ENCODE results near the gene GNAQ. TPM values are rescaled to one million over a fixed set of nuclear protein-coding genes. Genes with fewer than 3 reads are reported as not detected.

GNAQ gene
- total and polyA plus RNA-seq, 2 of the 4 experiments (the other 2 are of a cell fraction) = 23.1 to 50.7 TPM

GRCh38 chr9:77738932-77739331 lies 292.7 kb downstream of the GNAQ start:
- H4K8ac ChIP-seq (ENCODE audit: low read depth in 2 of 2, low read length in 2 of 2) = no peak overlapping the region
- no peak overlapping the region for H2AK9ac ChIP-seq (replicated peaks; ENCODE audit: low read depth, low read length, poor library complexity)
- no peak overlapping the region for H4K91ac ChIP-seq (ENCODE audit: insufficient read depth, low read depth, low read length)
- H3K56ac ChIP-seq (ENCODE audit: extremely low read depth, insufficient read depth, low read length) = no peak overlapping the region
- no peak overlapping the region for H3K14ac ChIP-seq (replicated peaks; ENCODE audit: low read depth, low read length)
- no peak overlapping the region for H3K18ac ChIP-seq (ENCODE audit: low read depth, low read length)
- no CpG with 5 or more reads among the region's 4 CpGs for WGBS, 2 experiments (ENCODE audit: extremely low coverage in 2 of 2, insufficient read length in 1 of 2)
- no peak overlapping the region for H3K9ac ChIP-seq (ENCODE audit: low read depth, low read length)
- no peak overlapping the region for H2BK120ac ChIP-seq (ENCODE audit: low read depth, low read length)
- H3K4me1 ChIP-seq (ENCODE audit: control insufficient read depth, insufficient read depth, low read length) = peaks cover 7% of the 10 kb centered on the region
- H2BK15ac ChIP-seq (ENCODE audit: low read depth, low read length) = no peak overlapping the region
- dilution Hi-C loops (cut with HindIII; ENCODE audit: low sequenced_read_pairs, unreplicated experiment) (no loop called here), in situ Hi-C loops (cut with MboI; ENCODE audit: low sequenced_read_pairs) (no loop called here), intact Hi-C loops (cut with micrococcal nuclease) (no loop called here)
- TF ChIP-seq RAD21 (IDR thresholded peaks at IDR 0.05; ENCODE audit: low read length) (no peak), BHLHE40 (IDR thresholded peaks at IDR 0.05; ENCODE audit: low read depth, low read length) (no peak), SMC3 (IDR thresholded peaks at IDR 0.05; ENCODE audit: low read depth, low read length) (no peak), MAFK (IDR thresholded peaks at IDR 0.05; ENCODE audit: low read depth, low read length) (no peak), CTCF (conservative IDR thresholded peaks at IDR 0.05; ENCODE audit: low read depth, low read length) (no peak), RFX5 (IDR thresholded peaks at IDR 0.05; ENCODE audit: low read depth, low read length) (no peak), NFE2L2 (IDR thresholded peaks at IDR 0.05; ENCODE audit: low read depth, low read length) (no peak), MAZ (IDR thresholded peaks at IDR 0.05; ENCODE audit: borderline replicate concordance, low read depth, low read length) (no peak), CHD1 (IDR thresholded peaks at IDR 0.05; ENCODE audit: low read depth, low read length) (no peak), MXI1 (IDR thresholded peaks at IDR 0.05; ENCODE audit: borderline replicate concordance, low read depth, low read length) (no peak), CEBPB (IDR thresholded peaks at IDR 0.05; ENCODE audit: low read depth, low read length) (no peak), POLR2A (IDR thresholded peaks at IDR 0.05; ENCODE audit: low read depth, low read length) (no peak), RCOR1 (IDR thresholded peaks at IDR 0.05; ENCODE audit: insufficient replicate concordance, low read length) (no peak), FOS (IDR thresholded peaks at IDR 0.05; ENCODE audit: low read depth, low read length) (no peak)
- TF ChIP-seq, protein P1, sequence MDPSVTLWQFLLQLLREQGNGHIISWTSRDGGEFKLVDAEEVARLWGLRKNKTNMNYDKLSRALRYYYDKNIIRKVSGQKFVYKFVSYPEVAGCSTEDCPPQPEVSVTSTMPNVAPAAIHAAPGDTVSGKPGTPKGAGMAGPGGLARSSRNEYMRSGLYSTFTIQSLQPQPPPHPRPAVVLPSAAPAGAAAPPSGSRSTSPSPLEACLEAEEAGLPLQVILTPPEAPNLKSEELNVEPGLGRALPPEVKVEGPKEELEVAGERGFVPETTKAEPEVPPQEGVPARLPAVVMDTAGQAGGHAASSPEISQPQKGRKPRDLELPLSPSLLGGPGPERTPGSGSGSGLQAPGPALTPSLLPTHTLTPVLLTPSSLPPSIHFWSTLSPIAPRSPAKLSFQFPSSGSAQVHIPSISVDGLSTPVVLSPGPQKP (IDR thresholded peaks at IDR 0.05; ENCODE audit: borderline replicate concordance, low read depth, low read length) = no peak
- TF ChIP-seq, protein P2, sequence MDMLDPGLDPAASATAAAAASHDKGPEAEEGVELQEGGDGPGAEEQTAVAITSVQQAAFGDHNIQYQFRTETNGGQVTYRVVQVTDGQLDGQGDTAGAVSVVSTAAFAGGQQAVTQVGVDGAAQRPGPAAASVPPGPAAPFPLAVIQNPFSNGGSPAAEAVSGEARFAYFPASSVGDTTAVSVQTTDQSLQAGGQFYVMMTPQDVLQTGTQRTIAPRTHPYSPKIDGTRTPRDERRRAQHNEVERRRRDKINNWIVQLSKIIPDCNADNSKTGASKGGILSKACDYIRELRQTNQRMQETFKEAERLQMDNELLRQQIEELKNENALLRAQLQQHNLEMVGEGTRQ (IDR thresholded peaks at IDR 0.05; ENCODE audit: low read depth, low read length) = no peak
- H3K27me3 ChIP-seq (ENCODE audit: control insufficient read depth, insufficient read depth, low read length) = no peaks in the 10 kb centered on the region
- H4K5ac ChIP-seq (ENCODE audit: low read depth, low read length) = no peak overlapping the region
- H2BK20ac ChIP-seq (ENCODE audit: low read depth, low read length) = no peak overlapping the region
- H3K9me3 ChIP-seq (ENCODE audit: control insufficient read depth, insufficient read depth, low read length) = no peaks in the 10 kb centered on the region
- no peak overlapping the region for H3K4me3 ChIP-seq (ENCODE audit: insufficient read depth, low read depth, low read length)
- H2BK5ac ChIP-seq (ENCODE audit: low read depth, low read length, poor library complexity, severe bottlenecking) = no peak overlapping the region
- H3K79me1 ChIP-seq (ENCODE audit: low read depth in 1 of 2, low read length in 2 of 2) = peaks cover 6 to 11% of the 10 kb centered on the region in 2 experiments; a peak in 2 of 4 replicates
- ATAC-seq (ENCODE audit: low read depth) = no peak
- peaks cover 5% of the 10 kb centered on the region for H3K9me1 ChIP-seq (ENCODE audit: insufficient read depth, low read length)
- no peaks in the 10 kb centered on the region for H4K20me1 ChIP-seq (ENCODE audit: insufficient read depth, low read length)
- no peak overlapping the region for H2AK5ac ChIP-seq (ENCODE audit: low read depth, low read length)
- BruUV-seq (replicated peaks) = no TSS peak
- H3K4ac ChIP-seq (ENCODE audit: low read depth, low read length) = no peak overlapping the region
- no peak overlapping the region for H3K27ac ChIP-seq (ENCODE audit: insufficient read depth, low read length)
- no peak overlapping the region for H3K4me2 ChIP-seq (ENCODE audit: low read depth, low read length)
- H3K23ac ChIP-seq (ENCODE audit: low read depth, low read length) = no peak overlapping the region
- no peak for DNase-seq
- CTCF ChIA-PET = interaction anchor here (1.3 kb wide), 1 partner anchor 305 kb away, joined by 3 read pairs; no protein-coding TSS in a partner anchor
- H3K36me3 ChIP-seq (ENCODE audit: control insufficient read depth, insufficient read depth, low read length) = no peaks in the 10 kb centered on the region
- POLR2A ChIA-PET (ENCODE audit: unreplicated experiment) = no interaction called here
- H2AFZ ChIP-seq (replicated peaks; ENCODE audit: low read length, poor library complexity) = no peak overlapping the region

Measured in IMR-90 (cell line).